CD4-positive, alpha-beta T cell (primary cell): ENCODE results near the gene ATG10. TPM values are rescaled to one million over a fixed set of nuclear protein-coding genes. Genes with fewer than 3 reads are reported as not detected.

ENCODE experiments used
- ATAC-seq: fragments of 200-7000 bp; cut with Tn5 transposase; one replicate; pipeline ENCODE4 v1.10.0; 2022; ENCODE audit warnings: mild to moderate bottlenecking; ENCODE audit not compliant: poor library complexity
- CTCF ChIA-PET: fragments of 350-600 bp; sonication (Branson Sonifier 250); formaldehyde crosslinking; loops from one replicate; lab custom pipeline; 2021; ENCODE audit warnings: antibody characterized with exemption, inconsistent platforms; lab: Charles Lee
- POLR2A ChIA-PET: fragments of 350-600 bp; sonication (Branson Sonifier 250); formaldehyde crosslinking; loops from one replicate; lab custom pipeline; 2021; ENCODE audit warnings: antibody characterized with exemption, inconsistent platforms; lab: Charles Lee
- DNase-seq, 14 experiments: peaks; one replicate each; pipeline ENCODE4 v3.0.0-alpha.2; 2013 to 2020; ENCODE audit warnings: mixed read lengths in 2 of 14
- H3K27ac ChIP-seq, 2 donors: one replicate each; pipeline versions ENCODE4 v1.5.1 to v1.7.0; 2013; ENCODE audit warnings: low read length in 2 of 2, low read depth in 1 of 2, mild to moderate bottlenecking in 1 of 2
- H3K27me3 ChIP-seq, 2 experiments: 1 replicate in 1 of 2; 2 replicates in 1 of 2; pipeline versions ENCODE4 v1.6.1 to v1.7.0; 2013; ENCODE audit warnings: low read length in 2 of 2, control low read depth in 1 of 2, mild to moderate bottlenecking in 1 of 2, moderate library complexity in 1 of 2; ENCODE audit not compliant: insufficient read depth in 2 of 2, control insufficient read depth in 1 of 2
- H3K36me3 ChIP-seq: one replicate; pipeline ENCODE4 v1.6.1; 2013; ENCODE audit warnings: low read length, control low read depth; ENCODE audit not compliant: insufficient read depth
- H3K4me1 ChIP-seq: one replicate; pipeline ENCODE4 v1.6.1; 2013; ENCODE audit warnings: low read length, control low read depth; ENCODE audit not compliant: insufficient read depth
- H3K4me3 ChIP-seq: one replicate; pipeline ENCODE4 v1.5.1; 2013; ENCODE audit warnings: mild to moderate bottlenecking, low read length, moderate library complexity
- H3K9me3 ChIP-seq, 2 experiments: 1 replicate in 1 of 2; 2 replicates in 1 of 2; pipeline versions ENCODE4 v1.6.1 to v1.7.0; 2013; ENCODE audit warnings: low read length in 2 of 2, mild to moderate bottlenecking in 2 of 2, control low read depth in 1 of 2, moderate library complexity in 1 of 2; ENCODE audit not compliant: control insufficient read depth in 1 of 2, insufficient read depth in 1 of 2
- H3K27ac Mint-ChIP-seq: one replicate; pipeline ENCODE4 v1.8.0; 2020; ENCODE audit warnings: mixed read lengths
- H3K27me3 Mint-ChIP-seq: one replicate; pipeline ENCODE4 v1.8.0; 2021; ENCODE audit warnings: mixed read lengths
- H3K36me3 Mint-ChIP-seq: one replicate; pipeline ENCODE4 v1.8.0; 2021; ENCODE audit warnings: low read depth, mixed read lengths
- H3K4me1 Mint-ChIP-seq: one replicate; pipeline ENCODE4 v1.8.0; 2021; ENCODE audit warnings: low read depth, mixed read lengths
- H3K4me3 Mint-ChIP-seq: one replicate; pipeline ENCODE4 v1.8.0; 2020; ENCODE audit warnings: mild to moderate bottlenecking, mixed read lengths
- H3K9me3 Mint-ChIP-seq: one replicate; pipeline ENCODE4 v1.8.0; 2020; ENCODE audit warnings: mixed read lengths
- intact Hi-C, 2 experiments: fragments of 100-400 bp; cut with DNase I in 1 of 2; cut with micrococcal nuclease in 1 of 2; formaldehyde crosslinking; loops; one replicate each; pipeline versions ENCODE4 v1.15.1 to v1.9.0; 2023 to 2025; cut with DNase I, micrococcal nuclease
- total RNA-seq, 174 experiments: library from RNA in 2 of 174; stranded (reverse) in 2 of 174; gene quantifications; one replicate each; pipeline ENCODE4 v1.2.3 and lab custom pipeline; 2021 to 2026
- TF ChIP-seq, protein P1 (sequence below): fragments of 200-600 bp; IDR thresholded peaks from one replicate; pipeline ENCODE4 v1.8.0; 2022; ENCODE audit warnings: antibody characterized with exemption, mild to moderate bottlenecking

The ATG10 gene
- total RNA-seq, 2 experiments from 2014 or later = 4.7 to 5.3 TPM

DNA sequence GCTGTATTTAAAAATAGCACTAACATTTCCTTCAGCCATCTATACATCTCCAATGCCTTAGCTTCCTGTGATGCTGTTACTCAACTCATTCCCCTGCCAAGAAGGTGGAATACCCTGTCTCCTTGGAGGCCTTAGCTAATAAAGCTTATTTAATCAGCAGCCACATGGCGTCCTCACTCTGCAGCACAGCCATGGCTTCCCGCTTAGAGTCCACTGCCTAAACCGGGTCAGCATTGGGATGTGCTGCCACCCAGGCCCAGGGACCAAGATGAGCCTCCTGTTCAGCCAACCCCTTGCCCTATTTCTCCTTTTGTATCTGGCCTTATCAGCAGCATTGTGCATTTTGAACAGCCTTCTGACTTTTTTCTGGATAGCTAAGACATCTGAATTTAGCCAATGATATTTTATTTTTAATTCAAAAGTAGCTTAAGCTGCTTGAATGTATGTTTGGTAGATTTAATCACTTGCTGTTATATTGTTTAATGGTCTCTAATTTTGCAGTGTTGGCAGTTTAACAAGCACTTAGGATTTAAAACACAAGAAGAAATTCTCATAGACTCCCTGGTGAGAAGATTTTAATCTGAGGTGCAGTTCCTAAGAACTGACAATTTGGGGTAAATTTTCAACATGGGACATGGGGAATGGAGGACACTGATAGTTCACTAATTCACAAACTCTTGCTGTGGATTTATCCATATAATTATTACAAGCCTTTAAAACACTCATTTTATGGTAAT is 193.3 kb downstream of the ATG10 start:
- H3K27ac Mint-ChIP-seq = peak overlapping the region; percentile 43
- TF ChIP-seq, protein P1, sequence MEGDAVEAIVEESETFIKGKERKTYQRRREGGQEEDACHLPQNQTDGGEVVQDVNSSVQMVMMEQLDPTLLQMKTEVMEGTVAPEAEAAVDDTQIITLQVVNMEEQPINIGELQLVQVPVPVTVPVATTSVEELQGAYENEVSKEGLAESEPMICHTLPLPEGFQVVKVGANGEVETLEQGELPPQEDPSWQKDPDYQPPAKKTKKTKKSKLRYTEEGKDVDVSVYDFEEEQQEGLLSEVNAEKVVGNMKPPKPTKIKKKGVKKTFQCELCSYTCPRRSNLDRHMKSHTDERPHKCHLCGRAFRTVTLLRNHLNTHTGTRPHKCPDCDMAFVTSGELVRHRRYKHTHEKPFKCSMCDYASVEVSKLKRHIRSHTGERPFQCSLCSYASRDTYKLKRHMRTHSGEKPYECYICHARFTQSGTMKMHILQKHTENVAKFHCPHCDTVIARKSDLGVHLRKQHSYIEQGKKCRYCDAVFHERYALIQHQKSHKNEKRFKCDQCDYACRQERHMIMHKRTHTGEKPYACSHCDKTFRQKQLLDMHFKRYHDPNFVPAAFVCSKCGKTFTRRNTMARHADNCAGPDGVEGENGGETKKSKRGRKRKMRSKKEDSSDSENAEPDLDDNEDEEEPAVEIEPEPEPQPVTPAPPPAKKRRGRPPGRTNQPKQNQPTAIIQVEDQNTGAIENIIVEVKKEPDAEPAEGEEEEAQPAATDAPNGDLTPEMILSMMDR = no peak
- H3K9me3 ChIP-seq = no peaks in the 10 kb centered on the region
- no peak for DNase-seq
- H3K36me3 ChIP-seq = no peaks in the 10 kb centered on the region
- ChIA-PET CTCF (interaction anchor here (0.8 to 1.7 kb wide), 11 partner anchors 12 to 742 kb away, joined by 3 to 5 read pairs (median 3); no protein-coding TSS in a partner anchor), POLR2A (interaction anchor here (0.9 to 2.7 kb wide), 5 partner anchors 414 to 742 kb away, joined by 3 to 14 read pairs (median 5); partner anchors contain the start of gene SSBP2)
- ATAC-seq = no peak
- no peak overlapping the region for H3K4me3 ChIP-seq
- no peak overlapping the region for H3K4me3 Mint-ChIP-seq
- no peak overlapping the region for H3K27ac ChIP-seq
- peaks cover 12% of the 10 kb centered on the region for H3K4me1 Mint-ChIP-seq
- intact Hi-C loops = loop anchor here (1.0 to 10.0 kb wide), 4 partner anchors 313 to 740 kb away; partner anchors contain the start of gene SSBP2 (in 1 of the 2)
- no peaks in the 10 kb centered on the region for H3K9me3 Mint-ChIP-seq
- no peaks in the 10 kb centered on the region for H3K27me3 Mint-ChIP-seq
- no peaks in the 10 kb centered on the region for H3K4me1 ChIP-seq
- H3K36me3 Mint-ChIP-seq = no peaks in the 10 kb centered on the region
- no peaks in the 10 kb centered on the region for H3K27me3 ChIP-seq

- Histone ChIP-seq H3K36me3 (no peaks in the 10 kb centered on the region), H3K4me1 (no peaks in the 10 kb centered on the region), H3K27me3 (no peaks in the 10 kb centered on the region), H3K4me3 (no peak overlapping the region), H3K27ac (no peak overlapping the region), H3K9me3 (no peaks in the 10 kb centered on the region)
- Mint-ChIP-seq H3K9me3 (no peaks in the 10 kb centered on the region), H3K27ac (peak overlapping the region; percentile 43), H3K27me3 (no peaks in the 10 kb centered on the region), H3K36me3 (no peaks in the 10 kb centered on the region), H3K4me1 (peaks cover 12% of the 10 kb centered on the region), H3K4me3 (no peak overlapping the region)
- TF ChIP-seq, protein P1 = peak; percentile 79
- peak; percentile 100 for ATAC-seq
- CTCF ChIA-PET = interaction anchor here (0.8 to 1.6 kb wide), 9 partner anchors 11 to 743 kb away, joined by 3 to 5 read pairs (median 3); no protein-coding TSS in a partner anchor
- intact Hi-C loops = loop anchor here (1.0 to 10.0 kb wide), 6 partner anchors 314 to 741 kb away; partner anchors contain the start of gene SSBP2 (in 1 of the 2)
- peak in 11 of 14 experiments; percentile 2 to 78 (median 29) for DNase-seq
- POLR2A ChIA-PET = interaction anchor here (0.6 to 2.7 kb wide), 6 partner anchors 314 to 743 kb away, joined by 3 to 14 read pairs (median 4); partner anchors contain the start of gene SSBP2
Observed at GRCh38 chr5:82165740-82166530, 194.1 kb downstream of the ATG10 start.

DNA sequence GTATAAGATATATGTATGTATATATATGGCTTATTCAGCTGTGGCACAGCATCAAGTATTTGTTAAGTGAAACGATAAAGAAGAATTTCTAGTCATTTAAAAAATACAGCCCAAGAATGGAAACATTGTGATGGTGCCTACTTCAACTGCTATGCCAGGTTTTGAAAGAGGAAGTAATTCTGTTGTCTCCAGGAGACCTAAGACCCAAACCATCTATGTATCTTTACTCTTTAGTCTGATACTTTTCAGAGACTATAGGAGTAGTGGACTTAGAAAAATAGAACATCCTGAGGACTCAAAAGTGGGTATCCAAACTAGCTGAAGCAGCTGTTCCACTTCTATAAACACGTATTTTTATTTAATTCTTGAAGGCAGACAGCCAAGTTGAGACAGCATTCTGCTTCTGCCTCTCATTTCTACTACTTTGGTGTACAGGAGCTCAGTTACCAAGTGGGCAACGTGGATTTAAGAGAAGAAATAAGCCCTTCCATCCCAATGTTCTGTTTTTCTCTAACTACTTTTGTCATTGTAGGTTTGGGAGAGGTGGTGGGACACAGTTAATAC is 195.6 kb downstream of the ATG10 start:
- no peaks in the 10 kb centered on the region for H3K9me3 Mint-ChIP-seq
- TF ChIP-seq, protein P1 = no peak
- H3K4me3 Mint-ChIP-seq = no peak overlapping the region
- POLR2A ChIA-PET = no interaction called here
- H3K27me3 Mint-ChIP-seq = no peaks in the 10 kb centered on the region
- no peak for DNase-seq
- no peaks in the 10 kb centered on the region for H3K27me3 ChIP-seq
- no peak overlapping the region for H3K4me3 ChIP-seq
- no peak overlapping the region for H3K27ac ChIP-seq
- H3K36me3 ChIP-seq = no peaks in the 10 kb centered on the region
- H3K9me3 ChIP-seq = no peaks in the 10 kb centered on the region
- H3K4me1 Mint-ChIP-seq = peaks cover 12% of the 10 kb centered on the region
- CTCF ChIA-PET = no interaction called here
- no peak overlapping the region for H3K27ac Mint-ChIP-seq
- intact Hi-C loops = loop anchor here in 1 of 2 experiments (2.0 to 10.0 kb wide), 3 partner anchors 315 to 653 kb away; partner anchors contain the start of gene SSBP2
- H3K4me1 ChIP-seq = no peaks in the 10 kb centered on the region
- no peak for ATAC-seq
- no peaks in the 10 kb centered on the region for H3K36me3 Mint-ChIP-seq
